GM19438 (cell line): Measurements from ENCODE around the gene MT4.
"Not testable (repeated sequence)": the region's sequence is repeated elsewhere in the genome, so short reads cannot be mapped to it uniquely, and the experiment has no call there.

Experiments
- ATAC-seq: cut with Tn5 transposase; IDR thresholded peaks from one replicate; pipeline ENCODE4 v1.9.1; 2021; ENCODE audit warnings: low read depth; ENCODE audit not compliant: unreplicated experiment

Gene MT4

DNA sequence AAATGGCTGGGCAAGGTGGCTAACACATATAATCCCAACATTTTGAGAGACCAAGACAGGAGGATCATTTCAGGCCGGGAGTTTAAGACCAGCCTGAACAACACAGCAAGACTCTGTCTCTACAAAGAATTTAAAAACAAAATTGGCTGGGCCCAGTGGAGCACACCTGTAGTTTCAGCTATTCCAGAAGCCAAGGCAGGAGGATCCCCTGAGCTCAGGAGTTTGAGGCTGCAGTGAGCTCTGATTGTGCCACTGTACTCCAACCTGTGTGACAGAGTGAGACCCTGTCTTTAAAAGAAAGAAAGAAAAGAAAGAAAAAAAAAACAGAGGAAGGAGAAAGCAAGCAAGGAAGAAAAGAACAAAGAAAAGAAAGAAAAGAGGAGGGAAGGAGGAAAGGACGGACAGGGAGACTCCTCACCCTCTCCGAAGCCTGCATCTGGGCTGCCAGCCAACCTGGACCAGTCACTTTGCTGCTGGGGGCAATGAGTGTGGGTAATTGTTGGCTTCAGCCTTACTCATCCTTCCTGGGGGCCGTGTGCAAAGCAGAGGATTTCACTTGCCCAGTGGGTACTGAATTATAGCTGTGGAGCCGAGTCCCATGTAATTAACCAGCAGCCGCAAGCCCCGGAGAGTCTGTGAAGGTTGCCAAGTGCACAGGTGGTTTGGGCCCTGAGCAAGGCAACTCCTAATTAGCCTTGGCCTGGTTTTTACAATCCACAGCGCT lies 6.7 kb upstream of the MT4 start:
- no peak for ATAC-seq

DNA sequence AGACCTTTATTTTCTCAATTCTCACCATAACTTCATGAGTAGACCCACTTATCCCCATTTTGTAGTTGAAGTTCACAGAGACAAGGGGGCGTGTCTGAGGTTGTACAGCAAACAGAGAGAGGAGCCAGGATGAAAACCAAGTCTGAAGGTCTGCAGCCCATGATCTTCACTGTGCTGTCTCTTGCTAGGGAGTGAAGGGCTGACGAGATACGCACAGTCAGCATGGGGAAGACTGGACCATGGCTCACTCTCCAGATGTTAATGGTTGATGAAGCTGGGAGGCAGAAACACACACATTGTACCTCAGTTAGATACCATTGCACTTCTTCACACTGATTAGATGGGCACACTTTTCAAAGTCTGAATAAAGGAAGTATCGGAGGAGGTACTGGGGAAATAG lies 5.8 kb upstream of the MT4 start:
- no peak for ATAC-seq

DNA sequence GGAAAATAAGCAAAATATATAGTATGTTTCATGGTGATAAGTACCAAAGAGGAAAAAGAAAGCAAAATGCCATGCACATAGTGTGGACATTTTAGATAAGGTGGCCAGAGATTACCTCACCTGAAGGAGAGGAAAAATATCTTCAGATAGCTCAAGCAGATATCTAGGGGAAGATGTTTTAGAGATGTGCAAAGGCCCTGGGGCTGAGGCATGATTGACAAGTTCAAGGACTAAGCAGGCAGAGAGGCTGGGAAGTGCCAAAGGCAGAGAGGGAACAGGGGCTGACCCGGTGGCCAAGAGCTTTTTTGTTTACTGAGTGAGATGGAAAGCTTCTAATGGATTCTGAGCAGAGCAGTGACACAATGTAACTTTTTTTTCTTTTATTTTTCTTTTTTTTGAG lies 4.4 kb upstream of the MT4 start:
- no peak for ATAC-seq

DNA sequence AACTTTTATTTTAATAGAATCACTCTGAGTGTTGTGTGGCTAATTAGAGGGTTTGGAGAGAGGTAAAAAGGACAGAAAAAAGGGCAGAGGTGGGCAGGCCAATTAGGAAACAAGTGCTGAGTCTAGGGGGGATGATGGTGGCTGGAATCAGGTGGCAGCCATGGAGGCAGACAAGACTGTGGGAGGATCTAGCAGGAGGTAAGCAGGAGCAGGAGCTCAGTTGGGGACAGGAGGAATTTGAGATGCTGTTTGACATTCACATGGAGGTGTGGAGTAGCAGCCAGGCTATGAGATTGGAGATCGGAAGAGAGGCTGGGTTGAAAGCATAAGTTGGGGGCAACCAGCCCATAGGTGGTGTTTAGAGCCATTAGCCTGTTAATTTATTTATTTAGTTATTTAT lies 3.7 kb upstream of the MT4 start:
- ATAC-seq, result no peak

DNA sequence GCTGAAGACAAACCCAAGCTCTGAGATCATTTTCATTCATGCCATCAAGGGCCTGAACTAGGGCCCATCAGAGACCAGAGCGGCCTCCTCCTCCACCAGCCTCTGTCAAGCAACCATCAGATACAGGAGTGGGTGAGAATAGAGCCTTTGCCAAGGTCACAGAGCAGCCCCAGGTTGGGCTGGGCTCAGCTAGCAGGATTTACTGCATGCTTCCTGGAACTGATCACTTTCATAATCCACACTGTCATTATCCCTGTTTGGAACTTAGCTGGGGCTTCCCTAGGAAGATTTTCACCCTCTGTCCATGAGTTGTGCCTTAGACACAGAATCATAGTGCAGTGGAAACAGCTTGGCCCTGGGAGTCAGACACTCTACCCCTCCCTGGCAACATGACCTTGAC lies 5.1 kb downstream of the MT4 start:
- no peak for ATAC-seq

DNA sequence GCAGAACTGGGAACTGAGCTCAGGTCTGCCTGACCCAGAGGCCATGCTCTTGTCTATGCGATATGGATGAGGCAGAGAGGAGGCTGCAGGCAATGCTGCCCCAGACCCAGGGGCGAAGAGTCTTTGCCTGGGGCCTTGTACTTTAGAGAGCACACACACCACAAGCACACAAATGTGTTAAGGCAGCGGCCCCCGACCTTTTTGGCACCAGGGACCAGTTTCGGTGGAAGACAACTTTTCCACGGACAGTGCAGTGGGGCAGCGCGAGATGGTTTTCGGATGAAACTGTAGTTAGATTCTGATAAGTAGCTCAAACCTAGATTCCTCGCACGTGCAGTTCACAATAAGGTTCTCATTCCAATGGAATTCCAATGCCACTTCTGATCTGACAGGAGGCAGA lies 6.7 kb downstream of the MT4 start:
- ATAC-seq, result no peak

DNA sequence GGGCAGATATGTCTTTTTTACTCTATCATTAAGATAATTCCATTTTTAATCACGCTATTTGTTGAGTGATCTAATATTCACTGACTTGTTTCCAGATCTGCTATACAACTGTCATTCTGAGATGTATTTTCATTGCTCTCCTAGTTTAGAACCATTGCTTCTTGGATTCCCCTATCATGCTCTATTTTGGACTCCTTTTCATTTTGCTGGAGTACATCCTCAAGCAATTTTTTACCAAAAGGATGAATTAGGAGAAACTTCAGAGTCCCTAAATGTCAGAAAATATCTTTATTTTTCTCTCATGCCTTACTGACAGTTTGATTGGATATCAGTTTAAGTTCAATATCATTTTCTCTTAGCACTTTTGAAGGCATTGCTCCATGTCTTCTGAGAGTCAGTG lies 9.8 kb downstream of the MT4 start:
- ATAC-seq, result no peak

DNA sequence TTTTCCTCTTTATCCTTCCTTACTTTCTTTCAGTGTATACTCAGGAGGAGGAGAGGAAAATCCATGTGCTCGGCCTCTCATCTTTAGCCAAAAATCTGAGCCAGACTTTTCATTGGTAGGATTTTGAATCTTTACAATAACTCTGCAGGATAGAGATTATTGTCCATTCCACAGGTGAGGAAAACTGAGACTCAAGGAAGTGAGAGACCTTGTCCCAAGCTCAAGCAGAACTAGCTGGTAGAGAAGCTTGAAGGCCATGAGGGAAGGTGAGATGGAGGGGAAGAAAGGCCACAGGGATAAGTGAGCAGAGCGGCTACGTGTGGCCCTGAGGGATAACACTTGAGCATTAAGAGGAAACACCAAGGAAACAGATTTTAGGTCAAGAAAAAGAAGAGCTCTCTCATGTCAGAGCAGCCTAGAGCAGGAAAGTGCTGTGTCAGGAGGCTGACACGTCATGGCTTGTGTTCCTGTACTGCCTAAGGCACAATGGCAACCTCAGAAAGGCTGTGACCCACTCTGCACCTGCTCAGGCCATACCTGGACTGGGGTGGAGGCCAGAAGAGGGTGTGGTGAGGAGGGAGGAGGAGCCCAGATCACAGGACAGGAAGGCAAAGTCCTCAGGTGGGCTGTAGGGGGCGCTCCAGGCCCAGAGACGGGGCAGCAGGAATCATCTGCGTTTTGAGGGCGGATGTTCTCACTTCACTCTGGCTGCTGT lies 11.9 kb downstream of the MT4 start:
- ATAC-seq, result no peak

DNA sequence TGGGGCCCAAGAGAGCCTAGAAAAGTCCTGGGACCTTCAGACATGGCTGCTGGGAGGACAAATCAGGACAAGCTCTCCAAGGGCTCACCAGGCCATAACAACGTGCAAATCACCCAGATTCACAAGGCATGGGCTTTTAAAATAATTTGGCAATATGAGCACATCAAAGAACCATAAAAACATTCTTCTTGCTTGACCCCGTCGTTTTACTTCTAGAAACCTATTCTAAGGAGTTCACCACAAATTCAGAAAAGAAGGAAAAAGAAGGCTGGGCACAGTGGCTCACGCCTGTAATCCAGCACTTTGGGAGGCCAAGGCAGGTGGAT lies 12.4 kb downstream of the MT4 start:
- no peak for ATAC-seq

DNA sequence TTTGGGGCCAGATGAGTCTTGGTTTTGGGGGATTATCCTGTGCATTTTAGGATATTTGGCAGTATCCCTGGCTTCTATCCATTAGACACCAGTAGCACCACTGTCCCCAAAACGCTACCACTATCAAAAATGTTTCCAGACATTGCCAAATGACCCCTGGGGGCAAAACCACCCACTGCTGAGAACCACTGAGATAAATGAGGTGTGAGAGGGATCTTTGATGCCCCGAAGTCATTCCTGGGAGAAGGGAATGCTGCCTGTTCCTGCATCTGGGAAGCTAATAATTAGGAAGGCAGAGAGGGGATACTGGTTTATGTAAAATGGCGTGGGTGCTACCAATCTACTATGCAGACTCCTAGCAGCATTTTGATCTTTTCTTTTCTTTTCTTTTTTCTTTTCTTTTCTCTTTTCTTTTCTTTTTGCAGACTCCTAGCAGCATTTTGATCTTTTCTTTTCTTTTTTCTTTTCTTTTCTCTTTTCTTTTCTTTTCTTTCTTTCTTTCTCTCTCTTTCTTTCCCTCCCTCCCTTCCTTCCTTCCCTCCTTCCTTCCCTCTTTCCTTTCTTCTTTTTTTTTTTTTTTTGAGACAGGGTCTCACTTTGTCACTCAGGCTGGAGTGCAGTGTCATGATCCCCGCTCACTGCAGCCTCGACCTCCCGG lies 15.6 kb downstream of the MT4 start:
- ATAC-seq, result no peak

DNA sequence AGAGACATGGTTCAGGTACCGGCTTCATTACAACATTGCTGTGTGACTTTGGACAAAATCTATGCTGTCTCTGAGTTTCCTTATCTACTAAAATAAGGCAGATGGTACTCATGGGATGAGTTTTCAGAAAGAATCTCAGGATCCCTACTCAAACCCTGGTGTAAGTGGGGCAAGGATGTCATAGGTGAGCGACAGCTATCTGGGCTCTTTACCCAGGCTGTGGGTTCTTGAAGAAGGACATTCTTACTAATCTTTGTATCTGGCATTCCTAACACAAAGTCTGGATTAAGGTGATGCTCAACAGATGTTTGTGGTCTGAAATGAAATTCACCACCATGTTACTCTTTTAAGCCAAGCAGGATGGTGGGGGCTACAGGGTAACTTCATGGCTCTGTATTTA lies 18.0 kb downstream of the MT4 start:
- ATAC-seq, result not testable (repeated sequence)

DNA sequence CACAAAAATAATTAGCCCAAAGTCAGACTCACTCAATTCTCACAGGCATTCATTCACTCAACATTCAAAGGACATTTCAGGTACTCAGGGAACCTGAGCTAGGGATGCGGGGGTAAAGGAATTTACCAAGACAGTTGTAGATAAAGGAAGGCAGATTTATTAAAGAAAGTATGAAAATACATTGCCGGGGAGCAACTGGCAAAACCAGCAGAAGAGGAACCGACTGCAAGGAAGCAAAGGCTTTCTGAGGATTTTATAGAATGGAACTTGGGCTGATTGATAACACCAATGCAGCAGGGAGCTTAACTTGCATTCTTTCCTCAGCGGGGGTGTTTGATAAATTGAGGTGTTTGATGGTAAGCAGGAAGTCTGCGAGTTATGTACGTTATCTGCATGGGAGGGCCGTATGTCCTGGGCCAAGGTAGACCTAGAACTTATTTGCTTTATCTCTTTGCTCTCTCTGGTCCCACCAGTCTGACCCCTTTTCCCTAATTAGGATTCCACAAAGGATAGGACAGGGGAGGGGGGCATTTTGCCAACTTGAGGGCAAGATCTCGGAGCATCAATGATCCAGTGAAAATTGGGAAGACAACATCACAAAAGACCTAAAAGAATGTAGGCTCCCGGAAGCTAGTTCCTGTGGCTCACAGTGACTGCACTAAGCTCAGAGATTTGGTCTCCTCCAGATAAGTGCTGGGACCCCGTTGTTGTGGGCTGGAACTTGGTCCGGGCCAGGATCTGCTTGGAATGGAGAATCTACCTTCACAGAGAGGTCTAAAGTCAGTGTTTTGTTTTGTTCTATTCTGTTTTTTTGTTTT lies 18.7 kb downstream of the MT4 start:
- ATAC-seq, result no peak

DNA sequence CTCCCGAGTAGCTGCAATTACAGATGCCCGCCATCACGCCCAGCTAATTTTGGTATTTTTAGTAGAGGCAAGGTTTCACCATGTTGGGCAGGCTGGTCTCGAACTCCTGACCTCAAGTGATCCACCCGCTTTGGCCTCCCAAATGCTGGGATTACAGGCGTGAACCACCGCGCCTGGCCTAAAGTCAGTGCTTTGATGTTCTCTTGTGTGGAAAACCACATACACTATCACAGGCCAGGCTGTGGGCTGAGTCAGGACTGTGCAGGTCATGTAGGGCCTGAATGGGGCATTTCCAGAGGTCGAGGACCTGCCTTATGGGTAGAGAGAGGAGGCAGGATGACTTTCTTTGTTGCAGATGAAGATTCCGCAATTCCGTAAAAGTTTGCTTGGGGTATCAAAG lies 19.4 kb downstream of the MT4 start:
- no peak for ATAC-seq

DNA sequence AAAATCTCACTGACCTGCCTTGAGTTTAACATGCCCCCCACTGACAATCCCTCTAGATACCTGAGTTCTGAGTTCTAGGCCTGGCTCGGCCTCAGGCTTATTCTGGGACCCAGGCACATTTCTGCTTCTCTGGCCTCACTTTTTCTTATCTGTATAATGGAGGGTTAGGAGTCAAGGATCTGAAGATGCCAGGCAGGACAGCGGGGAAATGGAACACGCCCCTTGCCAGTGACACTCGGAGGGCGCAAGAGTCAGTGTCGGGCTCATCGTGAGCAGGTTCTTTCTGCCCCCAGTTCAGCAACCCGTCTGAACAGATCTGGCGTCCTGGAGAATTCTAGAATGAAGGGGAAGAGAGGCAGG lies 23.9 kb downstream of the MT4 start:
- ATAC-seq, result no peak

DNA sequence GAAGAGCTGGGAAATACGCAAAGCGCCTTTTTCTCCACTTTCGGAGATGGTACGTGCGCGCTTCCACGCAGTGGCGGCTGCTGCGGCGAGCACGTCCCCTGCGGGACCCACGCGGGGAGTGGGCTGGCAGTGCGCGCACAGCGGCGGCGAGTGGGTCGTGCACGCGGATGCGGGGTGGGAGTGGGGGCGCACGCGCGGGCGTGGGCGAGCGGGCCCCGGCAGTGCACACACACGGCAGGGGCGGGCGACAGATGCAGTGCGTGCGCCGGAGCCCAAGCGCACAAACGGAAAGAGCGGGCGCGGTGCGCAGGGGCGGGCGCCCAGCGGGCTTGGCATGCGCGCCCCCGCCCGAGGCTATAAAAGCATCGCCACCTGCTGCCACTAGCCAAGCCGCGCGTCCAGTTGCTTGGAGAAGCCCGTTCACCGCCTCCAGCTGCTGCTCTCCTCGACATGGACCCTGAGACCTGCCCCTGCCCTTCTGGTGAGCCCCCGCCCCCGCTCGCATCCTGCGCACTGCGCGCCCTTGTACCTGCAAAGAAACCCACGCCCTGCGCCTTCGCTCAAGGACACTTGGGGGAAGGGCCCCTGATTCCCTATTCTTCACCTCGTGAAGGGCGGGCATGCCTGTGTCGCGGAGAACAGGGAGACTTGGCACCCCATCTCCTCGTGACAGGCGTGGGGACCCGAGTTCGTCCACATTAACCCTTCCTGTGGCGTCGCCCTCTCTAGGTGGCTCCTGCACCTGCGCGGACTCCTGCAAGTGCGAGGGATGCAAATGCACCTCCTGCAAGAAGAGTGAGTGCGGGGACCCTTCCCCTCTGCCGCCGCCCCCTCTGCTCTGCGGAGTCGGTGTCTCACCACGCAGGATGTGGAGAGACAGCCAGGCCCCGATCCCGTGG lies 24.5 kb downstream of the MT4 start, which contains the start of gene MT3:
TSS of gene MT3 (plus strand) at position 388 of the 899 bp plus-strand sequence. CDS start at position 451, 63 bp downstream.
- ATAC-seq, result no peak

DNA sequence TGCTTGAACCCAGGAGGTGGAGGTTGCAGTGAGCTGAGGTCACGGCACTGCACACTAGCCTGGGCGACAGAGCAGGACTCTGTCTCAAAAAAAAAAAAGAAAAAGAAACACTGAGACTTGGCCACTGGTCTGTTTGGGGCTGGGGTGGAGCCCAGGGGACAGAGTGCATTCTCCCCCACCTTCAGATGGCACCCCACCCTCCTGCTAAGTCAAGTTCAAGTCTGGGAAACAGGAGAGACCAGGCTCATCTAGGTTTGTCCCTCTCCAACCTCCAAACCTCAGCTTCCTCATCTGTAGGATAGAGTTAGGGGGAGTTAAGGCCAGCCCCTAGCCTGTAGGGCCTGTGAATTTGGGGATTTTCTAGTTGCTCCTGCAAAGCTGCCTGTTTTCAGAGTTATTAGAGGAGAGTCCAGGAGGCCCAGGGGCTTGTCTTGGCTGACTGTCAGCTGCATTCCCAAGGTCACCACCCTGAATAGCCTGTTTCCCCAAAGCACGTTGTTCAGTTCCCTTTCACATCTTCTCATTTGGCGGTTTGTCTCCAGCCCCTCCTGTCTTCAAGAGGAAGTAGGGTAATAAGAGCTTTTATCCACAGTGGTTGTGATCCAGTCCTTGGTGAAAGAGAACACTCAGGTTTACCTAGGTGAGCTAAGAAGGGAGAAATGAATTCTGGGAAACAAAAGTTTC lies 26.6 kb downstream of the MT4 start:
- no peak for ATAC-seq

DNA sequence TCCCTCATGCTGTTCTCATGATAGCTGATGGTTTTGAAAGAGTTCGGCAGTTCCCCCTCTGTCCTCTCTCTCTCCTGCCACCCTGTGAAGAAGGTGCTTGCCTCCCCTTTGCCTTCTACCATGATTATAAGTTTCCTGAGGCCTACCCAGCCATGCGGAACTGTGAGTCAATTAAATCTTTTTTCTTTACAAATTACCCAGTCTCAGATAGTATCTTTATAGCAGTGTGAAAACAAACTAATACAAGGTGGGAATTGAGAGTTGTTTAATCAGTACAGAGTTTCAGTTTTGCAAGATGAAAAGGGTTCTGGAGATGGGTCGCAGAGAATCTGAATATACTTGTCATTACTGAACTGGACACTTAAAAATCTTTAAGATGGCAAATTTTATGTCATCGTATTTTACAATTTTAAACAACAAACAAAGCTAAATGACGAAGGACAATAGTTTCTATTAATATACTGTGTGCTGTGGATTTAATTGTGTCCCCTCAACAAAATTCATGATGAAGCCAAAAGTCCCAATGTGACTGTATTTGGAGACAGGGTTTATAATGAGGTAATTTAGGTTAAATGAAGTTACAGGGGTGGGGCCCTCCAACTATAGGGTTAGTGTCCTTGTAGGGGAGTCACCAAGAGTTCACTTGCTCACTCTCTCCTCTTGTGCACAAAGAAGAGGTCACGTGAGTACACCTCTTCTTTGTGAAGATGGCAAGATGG lies 28.9 kb downstream of the MT4 start:
- ATAC-seq, result no peak

DNA sequence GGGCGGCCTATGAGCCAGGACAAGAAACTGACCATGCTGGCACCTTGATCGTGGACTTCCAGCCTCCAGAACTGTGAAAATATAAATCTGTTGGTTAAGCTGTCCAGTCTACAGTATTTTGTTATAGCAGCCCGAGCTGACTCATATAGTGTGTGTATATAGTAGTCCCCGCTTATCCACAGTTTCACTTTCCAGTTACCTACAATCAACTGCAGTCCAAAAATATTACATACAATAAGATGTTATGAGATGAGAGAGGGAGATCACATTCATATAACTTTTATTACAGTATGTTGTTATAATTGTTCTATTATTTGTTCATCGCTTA lies 29.4 kb downstream of the MT4 start:
- ATAC-seq, result no peak

DNA sequence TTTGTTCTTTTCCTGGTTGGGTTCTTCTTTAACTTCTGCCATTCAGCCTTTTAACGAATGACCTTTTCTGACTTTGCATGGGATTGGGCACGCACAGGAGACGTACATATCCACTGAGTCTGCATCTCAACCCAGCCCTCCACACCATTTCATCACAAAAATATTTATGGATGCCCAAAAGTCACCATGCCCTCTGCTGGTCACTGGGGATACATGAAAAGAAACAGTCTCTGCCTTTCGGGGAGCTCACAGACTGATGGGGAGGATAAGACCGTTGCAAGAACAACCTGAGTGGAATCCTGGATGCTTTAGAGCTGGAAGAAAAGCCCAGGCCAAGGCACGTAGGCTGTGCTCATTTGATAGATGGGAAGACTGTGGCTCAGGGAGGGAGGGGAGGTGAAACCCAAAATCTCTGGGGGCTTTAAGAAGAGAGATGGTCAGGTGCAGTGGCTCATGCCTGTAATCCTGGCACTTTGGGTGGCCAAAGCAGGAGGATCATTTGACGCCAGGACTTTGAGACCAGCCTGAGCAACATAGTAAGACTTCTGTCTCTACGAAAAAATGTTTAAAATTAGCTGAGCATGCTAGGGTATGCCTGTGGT lies 35.6 kb downstream of the MT4 start:
- ATAC-seq, result no peak
